Activated T-cell treated with anti-CD3 and anti-CD28 coated beads, Interleukin-2, amount 50 U/mL, for 48 hours (primary cell): Measurements from ENCODE around the gene SHBG.

ENCODE experiments used
- DNase-seq, 2 experiments: peaks; one replicate each; pipeline ENCODE4 v3.0.0-alpha.2; 2020

The SHBG gene

GRCh38 chr17:7651097-7651664, 21.2 kb downstream of the SHBG start:
- no peak for DNase-seq

GRCh38 chr17:7651665-7652387, 21.9 kb downstream of the SHBG start:
- DNase-seq: no peak

- no peak for DNase-seq
Observed at GRCh38 chr17:7652388-7653356, 22.7 kb downstream of the SHBG start.

GRCh38 chr17:7654832-7655540, 25.1 kb downstream of the SHBG start:
- no peak for DNase-seq

GRCh38 chr17:7655541-7655840, 25.6 kb downstream of the SHBG start:
- no peak for DNase-seq

GRCh38 chr17:7656958-7657609, 27.1 kb downstream of the SHBG start:
- no peak for DNase-seq

GRCh38 chr17:7667656-7668406, 37.9 kb downstream of the SHBG start:
- DNase-seq: no peak

GRCh38 chr17:7668482-7668881, 38.5 kb downstream of the SHBG start:
- no peak for DNase-seq

GRCh38 chr17:7673239-7673638, 43.3 kb downstream of the SHBG start:
- DNase-seq: peak; percentile 76 to 84

- no peak for DNase-seq
Observed at GRCh38 chr17:7674934-7675333, 45.0 kb downstream of the SHBG start.

- DNase-seq: no peak
Observed at GRCh38 chr17:7676533-7676932, 46.6 kb downstream of the SHBG start.

- DNase-seq: no peak
Observed at GRCh38 chr17:7677388-7678067, 47.6 kb downstream of the SHBG start.
